H9 (cell line): Measurements from ENCODE around the gene ORC2. TPM values are rescaled to one million over a fixed set of nuclear protein-coding genes. Genes with fewer than 3 reads are reported as not detected.

Source experiments
- DNase-seq: peaks from one replicate; pipeline ENCODE4 v3.0.0-alpha.2; 2017
- H2AFZ ChIP-seq: one replicate; pipeline ENCODE4 v1.6.1; 2013; ENCODE audit warnings: mild to moderate bottlenecking, low read length, control low read depth, moderate library complexity
- H2AK5ac ChIP-seq: 2 replicates; pipeline ENCODE4 v1.6.1; 2013; ENCODE audit warnings: low read length, control low read depth, mixed read lengths; ENCODE audit not compliant: insufficient read length
- H2BK120ac ChIP-seq: one replicate; pipeline ENCODE4 v1.6.1; 2013; ENCODE audit warnings: low read depth, mild to moderate bottlenecking, low read length, control low read depth, inconsistent platforms; ENCODE audit not compliant: poor library complexity, severe bottlenecking
- H2BK12ac ChIP-seq: 2 replicates; pipeline ENCODE4 v1.6.1; 2013; ENCODE audit warnings: low read length, control low read depth, mixed read lengths, low read depth; ENCODE audit not compliant: insufficient read length
- H2BK15ac ChIP-seq: 2 replicates; pipeline ENCODE4 v1.6.1; 2013; ENCODE audit warnings: low read depth, low read length, control low read depth
- H2BK20ac ChIP-seq: one replicate; pipeline ENCODE4 v1.6.1; 2013; ENCODE audit warnings: low read depth, mild to moderate bottlenecking, low read length, control low read depth, inconsistent platforms; ENCODE audit not compliant: poor library complexity, severe bottlenecking
- H2BK5ac ChIP-seq: 2 replicates; pipeline ENCODE4 v1.6.1; 2013; ENCODE audit warnings: low read length, control low read depth, mixed read lengths; ENCODE audit not compliant: insufficient read length
- H3K14ac ChIP-seq: 2 replicates; pipeline ENCODE4 v1.6.1; 2013; ENCODE audit warnings: low read length, control low read depth; ENCODE audit not compliant: insufficient read depth
- H3K18ac ChIP-seq: 2 replicates; pipeline ENCODE4 v1.6.1; 2013; ENCODE audit warnings: low read depth, mild to moderate bottlenecking, mixed read lengths, low read length, control low read depth; ENCODE audit not compliant: insufficient read length
- H3K23ac ChIP-seq: 2 replicates; pipeline ENCODE4 v1.6.1; 2013; ENCODE audit warnings: low read length, control low read depth, mixed read lengths, low read depth; ENCODE audit not compliant: insufficient read length
- H3K23me2 ChIP-seq: 2 replicates; pipeline ENCODE4 v1.6.1; 2013; ENCODE audit warnings: low read depth, mild to moderate bottlenecking, mixed read lengths, low read length, control low read depth; ENCODE audit not compliant: insufficient read length, poor library complexity, severe bottlenecking
- H3K27ac ChIP-seq: 2 replicates; pipeline ENCODE4 v1.5.1; 2013; ENCODE audit warnings: low read length, control low read depth, mixed read lengths, low read depth; ENCODE audit not compliant: insufficient read length
- H3K27me3 ChIP-seq: 2 replicates; pipeline ENCODE4 v1.6.1; 2013; ENCODE audit warnings: low read length, control low read depth, inconsistent platforms; ENCODE audit not compliant: insufficient read depth
- H3K4ac ChIP-seq: 2 replicates; pipeline ENCODE4 v1.6.1; 2013; ENCODE audit warnings: low read depth, mild to moderate bottlenecking, control low read depth, inconsistent platforms, low read length, moderate library complexity
- H3K4me1 ChIP-seq: 2 replicates; pipeline ENCODE4 v1.6.1; 2013; ENCODE audit warnings: low read length, control low read depth, inconsistent platforms; ENCODE audit not compliant: insufficient read depth
- H3K4me2 ChIP-seq: 2 replicates; pipeline ENCODE4 v1.6.1; 2013; ENCODE audit warnings: low read length, control low read depth, mixed read lengths; ENCODE audit not compliant: insufficient read length, insufficient read depth
- H3K56ac ChIP-seq: 2 replicates; pipeline ENCODE4 v1.6.1; 2013; ENCODE audit warnings: low read depth, mild to moderate bottlenecking, mixed read lengths, low read length, control low read depth; ENCODE audit not compliant: insufficient read length
- H3K79me1 ChIP-seq: 2 replicates; pipeline ENCODE4 v1.6.1; 2013; ENCODE audit warnings: low read depth, mild to moderate bottlenecking, moderate library complexity, low read length, control low read depth, inconsistent platforms; ENCODE audit not compliant: insufficient read depth, poor library complexity, severe bottlenecking
- H3K79me2 ChIP-seq: 2 replicates; pipeline ENCODE4 v1.6.1; 2013; ENCODE audit warnings: low read length, control low read depth, inconsistent platforms; ENCODE audit not compliant: insufficient read depth
- H3K9ac ChIP-seq: 2 replicates; pipeline ENCODE4 v1.6.1; 2013; ENCODE audit warnings: low read length, control low read depth, mixed read lengths; ENCODE audit not compliant: insufficient read length; ENCODE audit errors: extremely low read depth
- H3K9me3 ChIP-seq: one replicate; pipeline ENCODE4 v1.6.1; 2013; ENCODE audit warnings: low read depth, low read length, inconsistent platforms; ENCODE audit not compliant: control insufficient read depth
- H3T11ph ChIP-seq: one replicate; pipeline ENCODE4 v1.6.1; 2013; ENCODE audit warnings: mild to moderate bottlenecking, low read length, control low read depth, inconsistent platforms
- H4K20me1 ChIP-seq: one replicate; pipeline ENCODE4 v1.6.1; 2013; ENCODE audit not compliant: control insufficient read depth, insufficient read length, insufficient read depth
- H4K5ac ChIP-seq: 2 replicates; pipeline ENCODE4 v1.6.1; 2013; ENCODE audit warnings: low read depth, mild to moderate bottlenecking, mixed read lengths, low read length, control low read depth; ENCODE audit not compliant: insufficient read length
- H4K8ac ChIP-seq: replicated peaks from 2 replicates; pipeline ENCODE4 v1.6.1; 2013; ENCODE audit warnings: low read length, control low read depth, mixed read lengths, low read depth; ENCODE audit not compliant: insufficient read length
- H4K91ac ChIP-seq: 2 replicates; pipeline ENCODE4 v1.6.1; 2013; ENCODE audit warnings: low read depth, mild to moderate bottlenecking, moderate library complexity, mixed read lengths, low read length, control low read depth; ENCODE audit not compliant: insufficient read length
- H3K27ac Mint-ChIP-seq, 3 experiments: 2 replicates in 2 of 3; 3 replicates in 1 of 3; pipeline ENCODE4 v1.8.0; 2020 to 2021; ENCODE audit warnings: mixed read lengths in 3 of 3, mild to moderate bottlenecking in 1 of 3, moderate library complexity in 1 of 3
- H3K27me3 Mint-ChIP-seq: 2 replicates; pipeline ENCODE4 v1.8.0; 2021; ENCODE audit warnings: low read depth, mild to moderate bottlenecking, moderate library complexity, mixed read lengths
- H3K36me3 Mint-ChIP-seq, 3 experiments: 2 replicates in 2 of 3; 3 replicates in 1 of 3; pipeline ENCODE4 v1.8.0; 2020 to 2021; ENCODE audit warnings: low read depth in 3 of 3, mixed read lengths in 3 of 3; ENCODE audit not compliant: insufficient read depth in 1 of 3
- H3K4me1 Mint-ChIP-seq, 2 experiments: 2 replicates each; pipeline ENCODE4 v1.8.0; 2020; ENCODE audit warnings: mixed read lengths in 2 of 2
- H3K4me3 Mint-ChIP-seq, 2 experiments: 2 replicates in 1 of 2; 3 replicates in 1 of 2; pipeline ENCODE4 v1.8.0; 2020 to 2021; ENCODE audit warnings: mild to moderate bottlenecking in 2 of 2, mixed read lengths in 2 of 2, moderate library complexity in 1 of 2
- H3K9me3 Mint-ChIP-seq, 2 experiments: 2 replicates in 1 of 2; 3 replicates in 1 of 2; pipeline ENCODE4 v1.8.0; 2020; ENCODE audit warnings: mild to moderate bottlenecking in 2 of 2, mixed read lengths in 2 of 2, moderate library complexity in 1 of 2
- CTCF ChIP-seq: fragments of 200-600 bp; sonication (generic); conservative IDR thresholded peaks from 3 replicates; pipeline ENCODE4 v1.8.0; 2021; ENCODE audit warnings: antibody characterized with exemption, mild to moderate bottlenecking
- total RNA-seq: library from RNA; stranded (reverse); gene quantifications from 2 replicates; pipeline ENCODE4 v1.2.1, GENCODE V29; 2021

The ORC2 gene
- total RNA-seq, 1 experiment from 2014 or later = 65.2 TPM

- Histone ChIP-seq H2BK12ac (no peak overlapping the region), H2BK120ac (no peak overlapping the region), H4K91ac (no peak overlapping the region), H3K27me3 (no peaks in the 10 kb centered on the region), H3K27ac (no peak overlapping the region), H3T11ph (no peak overlapping the region), H2AFZ (no peak overlapping the region), H4K20me1 (no peaks in the 10 kb centered on the region), H3K9me3 (no peaks in the 10 kb centered on the region), H3K14ac (no peak overlapping the region), H2BK5ac (no peak overlapping the region), H4K5ac (no peak overlapping the region), H4K8ac (no peak overlapping the region), H3K4me2 (no peak overlapping the region), H3K4me1 (no peaks in the 10 kb centered on the region), H2BK20ac (no peak overlapping the region), H3K9ac (no peak overlapping the region), H3K56ac (no peak overlapping the region), H3K23me2 (no peaks in the 10 kb centered on the region), H2AK5ac (no peak overlapping the region), H3K23ac (no peak overlapping the region), H3K79me1 (no peaks in the 10 kb centered on the region), H3K79me2 (no peaks in the 10 kb centered on the region), H3K4ac (no peak overlapping the region), H3K18ac (no peak overlapping the region), H2BK15ac (no peak overlapping the region)
- DNase-seq = no peak
- H3K4me3 Mint-ChIP-seq = no peak overlapping the region
- peaks cover 0 to 1% (median 0%) of the 10 kb centered on the region in 3 experiments; a peak in 2 of 7 replicates for H3K36me3 Mint-ChIP-seq
- no peak for TF ChIP-seq CTCF
- no peaks in the 10 kb centered on the region for H3K4me1 Mint-ChIP-seq
- H3K27me3 Mint-ChIP-seq = no peaks in the 10 kb centered on the region
- H3K9me3 Mint-ChIP-seq = no peaks in the 10 kb centered on the region
- no peak overlapping the region for H3K27ac Mint-ChIP-seq
These were observed 13.2 kb upstream of the ORC2 start for GRCh38 chr2:200976710-200977109.
